ENCODE results near the gene SHROOM3. TPM values are rescaled to one million over a fixed set of nuclear protein-coding genes. Genes with fewer than 3 reads are reported as not detected.

SHROOM3 gene
- total RNA-seq, 1 donor from 2014 or later, result 192 TPM

GRCh38 chr4:76498550-76498949, 63.5 kb downstream of the SHROOM3 start:
- DNase-seq (ENCODE audit: low spot score in 2 of 2), result no peak
- Histone ChIP-seq H3K36me3 (no peaks in the 10 kb centered on the region), H3K4me1 (no peaks in the 10 kb centered on the region), H3K9me3 (no peaks in the 10 kb centered on the region), H3K27me3 (no peaks in the 10 kb centered on the region), H3K4me3 (no peak overlapping the region), H3K27ac (no peak overlapping the region)
- intact Hi-C loops (cut with DNase I), result no loop called here
- TF ChIP-seq CTCF (IDR thresholded peaks at IDR 0.05), result no peak

- H3K4me3 ChIP-seq, result no peak overlapping the region
- TF ChIP-seq CTCF (IDR thresholded peaks at IDR 0.05), result no peak
- no peaks in the 10 kb centered on the region for H3K9me3 ChIP-seq
- intact Hi-C loops (cut with DNase I), result no loop called here
- no peak overlapping the region for H3K27ac ChIP-seq
- DNase-seq (ENCODE audit: low spot score in 2 of 2), result no peak
- no peaks in the 10 kb centered on the region for H3K36me3 ChIP-seq
- H3K27me3 ChIP-seq, result no peaks in the 10 kb centered on the region
- no peaks in the 10 kb centered on the region for H3K4me1 ChIP-seq
These were observed 64.4 kb downstream of the SHROOM3 start for GRCh38 chr4:76499461-76499860.

- H3K4me1 ChIP-seq, result no peaks in the 10 kb centered on the region
- no peak overlapping the region for H3K4me3 ChIP-seq
- intact Hi-C loops (cut with DNase I), result loop anchor here (5.0 to 10.0 kb wide), 2 partner anchors 321 to 702 kb away; no protein-coding TSS in a partner anchor
These were observed 67.9 kb downstream of the SHROOM3 start for GRCh38 chr4:76502886-76503285.

GRCh38 chr4:76504613-76505465, 69.8 kb downstream of the SHROOM3 start:
- Histone ChIP-seq H3K27ac (no peak overlapping the region), H3K9me3 (no peaks in the 10 kb centered on the region), H3K36me3 (no peaks in the 10 kb centered on the region), H3K27me3 (no peaks in the 10 kb centered on the region), H3K4me3 (no peak overlapping the region), H3K4me1 (no peaks in the 10 kb centered on the region)
- intact Hi-C loops (cut with DNase I), result loop anchor here (1.0 to 10.0 kb wide), 4 partner anchors 74 to 700 kb away; partner anchors contain the start of gene STBD1
- DNase-seq (ENCODE audit: low spot score in 2 of 2), result no peak
- peak; percentile 60 to 72 (median 60) for TF ChIP-seq CTCF (IDR thresholded peaks at IDR 0.05)

More at GRCh38 chr4:76502886-76503285, 67.9 kb downstream of the SHROOM3 start:
- H3K36me3 ChIP-seq, result no peaks in the 10 kb centered on the region
- H3K27ac ChIP-seq, result no peak overlapping the region
- H3K27me3 ChIP-seq, result no peaks in the 10 kb centered on the region
- DNase-seq (ENCODE audit: low spot score in 2 of 2), result no peak
- no peak for TF ChIP-seq CTCF (IDR thresholded peaks at IDR 0.05)
- no peaks in the 10 kb centered on the region for H3K9me3 ChIP-seq

- Histone ChIP-seq H3K4me1 (peaks cover 0 to 2% of the 10 kb centered on the region in 2 donors), H3K9me3 (peaks cover 0 to 5% of the 10 kb centered on the region in 2 donors), H3K4me3 (no peak overlapping the region), H3K36me3 (no peaks in the 10 kb centered on the region), H3K27ac (no peak overlapping the region), H3K27me3 (no peaks in the 10 kb centered on the region)
- DNase-seq (ENCODE audit: low spot score in 2 of 2), result no peak
- no peak for TF ChIP-seq CTCF (IDR thresholded peaks at IDR 0.05)
- intact Hi-C loops (cut with DNase I), result loop anchor here (2.0 to 10.0 kb wide), 5 partner anchors 50 to 533 kb away; no protein-coding TSS in a partner anchor
These were observed 76.9 kb downstream of the SHROOM3 start for GRCh38 chr4:76511947-76512346.

Data from ascending aorta (tissue), 2 donors.